ENCODE results near the gene DMTF1.

GRCh38 chr7:87213252-87213651 is 61.0 kb downstream of the DMTF1 start:
- no peak for TF ChIP-seq CTCF (IDR thresholded peaks at IDR 0.05)
- no peak for TF ChIP-seq POLR2A (IDR thresholded peaks at IDR 0.05)
